ENCODE data around the gene TMEM61.

The TMEM61 gene

GRCh38 chr1:54993140-54993539 lies 12.7 kb downstream of the TMEM61 start:
- TF ChIP-seq CTCF (conservative IDR thresholded peaks at IDR 0.05): no peak
- no peak overlapping the region for H3K27ac ChIP-seq

GRCh38 chr1:54994355-54994990 lies 14.0 kb downstream of the TMEM61 start:
- TF ChIP-seq CTCF (conservative IDR thresholded peaks at IDR 0.05): no peak
- no peak overlapping the region for H3K27ac ChIP-seq

- no peak overlapping the region for H3K27ac ChIP-seq
- no peak for TF ChIP-seq CTCF (conservative IDR thresholded peaks at IDR 0.05)
Measured at GRCh38 chr1:54995013-54995760, 14.8 kb downstream of the TMEM61 start.

- no peak for TF ChIP-seq CTCF (conservative IDR thresholded peaks at IDR 0.05)
Measured at GRCh38 chr1:54995835-54996234, 15.4 kb downstream of the TMEM61 start.

GRCh38 chr1:54996359-54996868 lies 16.0 kb downstream of the TMEM61 start:
- no peak overlapping the region for H3K27ac ChIP-seq
- TF ChIP-seq CTCF (conservative IDR thresholded peaks at IDR 0.05): peak; percentile 88

More at GRCh38 chr1:54995835-54996234, 15.4 kb downstream of the TMEM61 start:
- no peak overlapping the region for H3K27ac ChIP-seq

- no peak for TF ChIP-seq CTCF (conservative IDR thresholded peaks at IDR 0.05)
Measured at GRCh38 chr1:54996869-54997710, 16.7 kb downstream of the TMEM61 start.

GRCh38 chr1:54997711-54997986 lies 17.2 kb downstream of the TMEM61 start:
- no peak for TF ChIP-seq CTCF (conservative IDR thresholded peaks at IDR 0.05)
- H3K27ac ChIP-seq: no peak overlapping the region

More at GRCh38 chr1:54996869-54997710, 16.7 kb downstream of the TMEM61 start:
- no peak overlapping the region for H3K27ac ChIP-seq

All from VCaP (cell line).